Stimulated activated naive CD8-positive, alpha-beta T cell treated with anti-CD3 and anti-CD28 coated beads, Interleukin-15, Interleukin-2, amounts not matched to agents 100 ng/mL and 50 ng/mL, for 24 hours (primary cell): ENCODE data around the gene GPR39.

ENCODE experiments used
- H3K27ac Mint-ChIP-seq: one replicate; pipeline ENCODE4 v1.8.0; 2021; ENCODE audit warnings: mild to moderate bottlenecking, mixed read lengths
- H3K27me3 Mint-ChIP-seq: one replicate; pipeline ENCODE4 v1.8.0; 2021; ENCODE audit warnings: mixed read lengths
- H3K36me3 Mint-ChIP-seq: one replicate; pipeline ENCODE4 v1.8.0; 2021; ENCODE audit warnings: low read depth, mixed read lengths
- H3K4me1 Mint-ChIP-seq: one replicate; pipeline ENCODE4 v1.8.0; 2021; ENCODE audit warnings: low read depth, mixed read lengths
- H3K4me3 Mint-ChIP-seq: one replicate; pipeline ENCODE4 v1.8.0; 2021; ENCODE audit warnings: mild to moderate bottlenecking, mixed read lengths
- H3K9me3 Mint-ChIP-seq: one replicate; pipeline ENCODE4 v1.8.0; 2021; ENCODE audit warnings: mixed read lengths

GPR39 gene

GRCh38 chr2:132645722-132646539 is 229.3 kb downstream of the GPR39 start:
- H3K9me3 Mint-ChIP-seq, result no peaks in the 10 kb centered on the region

GRCh38 chr2:132646540-132647108 is 230.0 kb downstream of the GPR39 start:
- Mint-ChIP-seq H3K27me3 (peaks cover 5% of the 10 kb centered on the region), H3K36me3 (no peaks in the 10 kb centered on the region), H3K27ac (no peak overlapping the region), H3K4me3 (no peak overlapping the region), H3K9me3 (no peaks in the 10 kb centered on the region), H3K4me1 (no peaks in the 10 kb centered on the region)

More at GRCh38 chr2:132645722-132646539, 229.3 kb downstream of the GPR39 start:
- peaks cover 5% of the 10 kb centered on the region for H3K27me3 Mint-ChIP-seq
- no peak overlapping the region for H3K27ac Mint-ChIP-seq
- no peak overlapping the region for H3K4me3 Mint-ChIP-seq
- H3K4me1 Mint-ChIP-seq, result no peaks in the 10 kb centered on the region
- no peaks in the 10 kb centered on the region for H3K36me3 Mint-ChIP-seq

- H3K36me3 Mint-ChIP-seq, result no peaks in the 10 kb centered on the region
- peaks cover 5% of the 10 kb centered on the region for H3K27me3 Mint-ChIP-seq
- H3K4me3 Mint-ChIP-seq, result no peak overlapping the region
- no peaks in the 10 kb centered on the region for H3K4me1 Mint-ChIP-seq
- no peaks in the 10 kb centered on the region for H3K9me3 Mint-ChIP-seq
- H3K27ac Mint-ChIP-seq, result no peak overlapping the region
Observed at GRCh38 chr2:132651115-132652045, 234.8 kb downstream of the GPR39 start.

- H3K9me3 Mint-ChIP-seq, result no peaks in the 10 kb centered on the region
- no peaks in the 10 kb centered on the region for H3K36me3 Mint-ChIP-seq
- no peaks in the 10 kb centered on the region for H3K4me1 Mint-ChIP-seq
- H3K27ac Mint-ChIP-seq, result no peak overlapping the region
- H3K27me3 Mint-ChIP-seq, result peaks cover 5% of the 10 kb centered on the region
- H3K4me3 Mint-ChIP-seq, result no peak overlapping the region
Observed at GRCh38 chr2:132652474-132652873, 235.9 kb downstream of the GPR39 start.

GRCh38 chr2:132654335-132654734 is 237.7 kb downstream of the GPR39 start:
- Mint-ChIP-seq H3K4me3 (no peak overlapping the region), H3K4me1 (no peaks in the 10 kb centered on the region), H3K36me3 (no peaks in the 10 kb centered on the region), H3K27ac (no peak overlapping the region), H3K9me3 (no peaks in the 10 kb centered on the region), H3K27me3 (peaks cover 3% of the 10 kb centered on the region)

- Mint-ChIP-seq H3K27me3 (peaks cover 3% of the 10 kb centered on the region), H3K4me3 (no peak overlapping the region), H3K9me3 (no peaks in the 10 kb centered on the region), H3K36me3 (no peaks in the 10 kb centered on the region), H3K4me1 (no peaks in the 10 kb centered on the region), H3K27ac (no peak overlapping the region)
Observed at GRCh38 chr2:132654968-132655367, 238.4 kb downstream of the GPR39 start.

- Mint-ChIP-seq H3K36me3 (no peaks in the 10 kb centered on the region), H3K9me3 (no peaks in the 10 kb centered on the region), H3K27ac (no peak overlapping the region), H3K27me3 (peaks cover 6% of the 10 kb centered on the region), H3K4me3 (no peak overlapping the region), H3K4me1 (no peaks in the 10 kb centered on the region)
Observed at GRCh38 chr2:132656266-132656975, 239.8 kb downstream of the GPR39 start.

- H3K27ac Mint-ChIP-seq, result no peak overlapping the region
- no peaks in the 10 kb centered on the region for H3K36me3 Mint-ChIP-seq
- H3K27me3 Mint-ChIP-seq, result peaks cover 16% of the 10 kb centered on the region
- no peaks in the 10 kb centered on the region for H3K4me1 Mint-ChIP-seq
- no peaks in the 10 kb centered on the region for H3K9me3 Mint-ChIP-seq
- no peak overlapping the region for H3K4me3 Mint-ChIP-seq
Observed at GRCh38 chr2:132659331-132659730, 242.7 kb downstream of the GPR39 start.

- Mint-ChIP-seq H3K4me1 (no peaks in the 10 kb centered on the region), H3K27me3 (peaks cover 33% of the 10 kb centered on the region)
Observed at GRCh38 chr2:132662732-132663131, 246.1 kb downstream of the GPR39 start.

GRCh38 chr2:132664096-132664495 is 247.5 kb downstream of the GPR39 start:
- H3K27me3 Mint-ChIP-seq, result peaks cover 39% of the 10 kb centered on the region
- no peaks in the 10 kb centered on the region for H3K9me3 Mint-ChIP-seq
- no peak overlapping the region for H3K4me3 Mint-ChIP-seq
- H3K27ac Mint-ChIP-seq, result no peak overlapping the region
- no peaks in the 10 kb centered on the region for H3K36me3 Mint-ChIP-seq
- H3K4me1 Mint-ChIP-seq, result no peaks in the 10 kb centered on the region

More at GRCh38 chr2:132662732-132663131, 246.1 kb downstream of the GPR39 start:
- Mint-ChIP-seq H3K4me3 (no peak overlapping the region), H3K27ac (no peak overlapping the region), H3K9me3 (no peaks in the 10 kb centered on the region), H3K36me3 (no peaks in the 10 kb centered on the region)

- Mint-ChIP-seq H3K36me3 (no peaks in the 10 kb centered on the region), H3K27ac (no peak overlapping the region), H3K4me3 (no peak overlapping the region), H3K4me1 (no peaks in the 10 kb centered on the region), H3K9me3 (no peaks in the 10 kb centered on the region), H3K27me3 (peaks cover 37% of the 10 kb centered on the region)
Observed at GRCh38 chr2:132665401-132666140, 249.0 kb downstream of the GPR39 start.

- H3K27me3 Mint-ChIP-seq, result peaks cover 51% of the 10 kb centered on the region
- peaks cover 5% of the 10 kb centered on the region for H3K4me1 Mint-ChIP-seq
- H3K9me3 Mint-ChIP-seq, result no peaks in the 10 kb centered on the region
- no peak overlapping the region for H3K27ac Mint-ChIP-seq
- no peaks in the 10 kb centered on the region for H3K36me3 Mint-ChIP-seq
- no peak overlapping the region for H3K4me3 Mint-ChIP-seq
Observed at GRCh38 chr2:132667706-132668105, 251.1 kb downstream of the GPR39 start.

- Mint-ChIP-seq H3K4me3 (no peak overlapping the region), H3K27ac (no peak overlapping the region), H3K27me3 (peaks cover 54% of the 10 kb centered on the region), H3K4me1 (peaks cover 5% of the 10 kb centered on the region), H3K36me3 (no peaks in the 10 kb centered on the region), H3K9me3 (no peaks in the 10 kb centered on the region)
Observed at GRCh38 chr2:132668189-132668823, 251.7 kb downstream of the GPR39 start.
